CD4-positive, CD25-positive, alpha-beta regulatory T cell (primary cell): Measurements from ENCODE around the gene ALX3. TPM values are rescaled to one million over a fixed set of nuclear protein-coding genes. Genes with fewer than 3 reads are reported as not detected.

Experiments
- ATAC-seq, 2 donors: fragments of 150-1000 bp; cut with Tn5 transposase; one replicate each; pipeline ENCODE4 v1.10.0; 2021; ENCODE audit warnings: low read depth in 2 of 2, moderate number of reproducible peaks in 2 of 2, moderate library complexity in 1 of 2
- DNase-seq, 3 donors: peaks; one replicate each; pipeline versions ENCODE4 v3.0.0 to v3.0.0-alpha.2; 2012 to 2022; ENCODE audit warnings: mixed read lengths in 1 of 3
- H3K27ac ChIP-seq: one replicate; pipeline ENCODE4 v1.7.0; 2013; ENCODE audit warnings: mild to moderate bottlenecking, low read length; ENCODE audit not compliant: insufficient read depth, poor library complexity, severe bottlenecking
- H3K27me3 ChIP-seq: one replicate; pipeline ENCODE4 v1.7.0; 2013; ENCODE audit warnings: low read length; ENCODE audit not compliant: control insufficient read depth, insufficient read depth
- H3K36me3 ChIP-seq: one replicate; pipeline ENCODE4 v1.7.0; 2013; ENCODE audit warnings: mild to moderate bottlenecking, low read length, moderate library complexity; ENCODE audit not compliant: control insufficient read depth, insufficient read depth
- H3K4me1 ChIP-seq: 2 replicates; pipeline ENCODE4 v1.7.0; 2013; ENCODE audit warnings: mild to moderate bottlenecking, low read length; ENCODE audit not compliant: insufficient read depth, control insufficient read depth, poor library complexity, severe bottlenecking
- H3K4me3 ChIP-seq: one replicate; pipeline ENCODE4 v1.7.0; 2013; ENCODE audit warnings: low read depth, mild to moderate bottlenecking, low read length, moderate library complexity
- H3K9me3 ChIP-seq, 2 experiments: 1 replicate in 1 of 2; 2 replicates in 1 of 2; pipeline ENCODE4 v1.7.0; 2013; ENCODE audit warnings: low read length in 2 of 2, mild to moderate bottlenecking in 1 of 2, moderate library complexity in 1 of 2; ENCODE audit not compliant: control insufficient read depth in 2 of 2
- H3K27ac Mint-ChIP-seq, 3 donors: one replicate each; pipeline ENCODE4 v1.8.0; 2020 to 2022; ENCODE audit warnings: mild to moderate bottlenecking in 3 of 3, mixed read lengths in 3 of 3, moderate library complexity in 2 of 3
- H3K27me3 Mint-ChIP-seq: one replicate; pipeline ENCODE4 v1.8.0; 2022; ENCODE audit warnings: mild to moderate bottlenecking, mixed read lengths
- H3K36me3 Mint-ChIP-seq: one replicate; pipeline ENCODE4 v1.8.0; 2020; ENCODE audit warnings: mixed read lengths
- H3K4me1 Mint-ChIP-seq, 4 donors: one replicate each; pipeline ENCODE4 v1.8.0; 2020 to 2022; ENCODE audit warnings: mixed read lengths in 4 of 4, mild to moderate bottlenecking in 1 of 4
- H3K4me3 Mint-ChIP-seq, 4 donors: one replicate each; pipeline ENCODE4 v1.8.0; 2020 to 2022; ENCODE audit warnings: mild to moderate bottlenecking in 4 of 4, mixed read lengths in 4 of 4, moderate library complexity in 3 of 4
- H3K9me3 Mint-ChIP-seq, 7 donors: one replicate each; pipeline ENCODE4 v1.8.0; 2020 to 2022; ENCODE audit warnings: mixed read lengths in 7 of 7, mild to moderate bottlenecking in 3 of 7, moderate library complexity in 2 of 7
- polyA plus RNA-seq, 4 donors: library from polyadenylated mRNA; unstranded; fragments of 300-500 nt; fragmentation: Illumina TruSeq; gene quantifications; one replicate each; pipeline ENCODE4 v1.2.3, GENCODE V29; 2021
- total RNA-seq: library from RNA; stranded (reverse); gene quantifications from one replicate; pipeline ENCODE4 v1.2.3, GENCODE V29; 2022

Gene ALX3
- total and polyA plus RNA-seq, 5 donors from 2014 or later: not detected

DNA sequence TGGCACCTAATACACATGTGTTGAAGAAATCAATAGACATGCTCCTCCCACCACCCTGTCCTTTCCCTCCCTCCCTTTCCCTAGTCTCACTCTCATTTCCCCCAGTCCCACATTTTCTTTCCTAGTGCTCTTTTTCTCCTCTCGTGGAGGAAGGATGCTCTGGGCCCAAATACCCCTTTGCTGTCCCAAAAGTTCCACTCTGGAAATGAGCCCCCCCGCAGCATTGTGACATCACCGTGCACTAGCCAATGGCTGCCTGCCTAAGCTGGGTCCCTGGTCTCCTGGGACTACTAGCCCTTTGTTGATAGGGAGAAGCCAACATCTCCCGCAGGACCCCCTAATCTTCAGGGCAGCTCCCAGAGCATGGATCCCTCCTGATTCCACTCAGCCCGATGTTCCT lies 41.7 kb upstream of the ALX3 start, which contains the start of gene UBL4B:
Gene UBL4B (plus strand): TSS at position 301 of the 400 bp plus-strand sequence. CDS start 92 bp downstream, at position 393.
- DNase-seq (no peak), ATAC-seq (no peak)
- Mint-ChIP-seq H3K9me3 (peaks cover 0 to 1% (median 0%) of the 10 kb centered on the region in 7 donors), H3K27me3 (peaks cover 35% of the 10 kb centered on the region), H3K27ac (no peak within 1 kb of the TSS), H3K4me1 (no peaks in the 10 kb centered on the region), H3K36me3 (no peaks in the 10 kb centered on the region), H3K4me3 (no peak within 1 kb of the TSS)
- no peak within 1 kb of the TSS for H3K4me3 ChIP-seq
- H3K36me3 ChIP-seq: no peaks in the 10 kb centered on the region
- no peaks in the 10 kb centered on the region for H3K27me3 ChIP-seq
- H3K9me3 ChIP-seq: no peaks in the 10 kb centered on the region
- no peaks in the 10 kb centered on the region for H3K4me1 ChIP-seq
- H3K27ac ChIP-seq: no peak within 1 kb of the TSS

- Mint-ChIP-seq H3K9me3 (peaks cover 0 to 1% (median 0%) of the 10 kb centered on the region in 7 donors), H3K4me1 (no peaks in the 10 kb centered on the region), H3K36me3 (no peaks in the 10 kb centered on the region), H3K4me3 (no peak overlapping the region), H3K27ac (no peak overlapping the region), H3K27me3 (peaks cover 29% of the 10 kb centered on the region)
- Histone ChIP-seq H3K36me3 (no peaks in the 10 kb centered on the region), H3K27me3 (no peaks in the 10 kb centered on the region), H3K27ac (no peak overlapping the region), H3K4me3 (no peak overlapping the region), H3K4me1 (no peaks in the 10 kb centered on the region), H3K9me3 (no peaks in the 10 kb centered on the region)
- no peak for ATAC-seq
- DNase-seq: no peak
Measured at GRCh38 chr1:110111081-110111480, 40.6 kb upstream of the ALX3 start.

DNA sequence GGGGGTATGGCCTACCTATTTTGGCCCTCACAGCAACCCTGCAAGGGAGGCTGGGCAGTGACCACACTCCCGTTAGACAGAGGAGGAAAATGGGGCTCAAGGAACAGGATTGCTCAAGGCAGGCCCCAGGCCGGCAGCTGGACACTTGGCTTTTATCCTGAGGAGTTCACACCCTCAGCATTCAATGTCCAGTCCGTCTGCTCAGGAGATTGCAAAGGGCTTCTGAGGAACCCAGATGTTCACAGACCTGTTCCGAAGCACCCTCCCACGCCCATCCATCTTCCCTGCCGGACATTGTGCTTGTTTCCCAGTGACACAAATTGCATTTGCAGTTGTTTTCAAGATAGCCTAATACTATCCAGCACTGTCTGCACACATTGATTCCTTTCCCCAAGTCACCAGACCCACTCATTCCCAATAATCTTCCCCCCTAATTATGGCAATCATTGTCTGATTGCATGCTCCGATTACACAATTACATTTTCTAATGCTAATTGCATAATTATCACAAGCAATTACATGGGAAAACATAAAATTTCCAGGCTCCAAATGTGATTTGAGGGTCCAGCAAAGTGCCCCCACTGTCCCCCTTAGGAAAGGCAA lies 37.5 kb upstream of the ALX3 start:
- H3K4me3 Mint-ChIP-seq: no peak overlapping the region
- no peak for ATAC-seq
- Histone ChIP-seq H3K27me3 (no peaks in the 10 kb centered on the region), H3K9me3 (no peaks in the 10 kb centered on the region), H3K4me3 (no peak overlapping the region), H3K36me3 (no peaks in the 10 kb centered on the region), H3K27ac (no peak overlapping the region), H3K4me1 (no peaks in the 10 kb centered on the region)
- no peak overlapping the region for H3K27ac Mint-ChIP-seq
- H3K27me3 Mint-ChIP-seq: peaks cover 21% of the 10 kb centered on the region
- no peaks in the 10 kb centered on the region for H3K36me3 Mint-ChIP-seq
- DNase-seq: no peak
- H3K9me3 Mint-ChIP-seq: peaks cover 0 to 1% (median 0%) of the 10 kb centered on the region in 7 donors
- no peaks in the 10 kb centered on the region for H3K4me1 Mint-ChIP-seq

GRCh38 chr1:110106013-110106941 lies 35.8 kb upstream of the ALX3 start:
- no peak overlapping the region for H3K4me3 ChIP-seq
- ATAC-seq (peak; percentile 53 to 67), DNase-seq (peak; percentile 16 to 61 (median 48))
- H3K27me3 ChIP-seq: no peaks in the 10 kb centered on the region
- no peaks in the 10 kb centered on the region for H3K36me3 ChIP-seq
- H3K9me3 Mint-ChIP-seq: peaks cover 0 to 1% (median 0%) of the 10 kb centered on the region in 7 donors
- H3K4me1 Mint-ChIP-seq: peaks cover 0 to 3% (median 0%) of the 10 kb centered on the region in 4 donors
- no peaks in the 10 kb centered on the region for H3K4me1 ChIP-seq
- no peaks in the 10 kb centered on the region for H3K9me3 ChIP-seq
- H3K4me3 Mint-ChIP-seq: no peak overlapping the region
- H3K27ac Mint-ChIP-seq: no peak overlapping the region
- H3K27me3 Mint-ChIP-seq: peaks cover 13% of the 10 kb centered on the region
- H3K27ac ChIP-seq: no peak overlapping the region
- H3K36me3 Mint-ChIP-seq: no peaks in the 10 kb centered on the region

DNA sequence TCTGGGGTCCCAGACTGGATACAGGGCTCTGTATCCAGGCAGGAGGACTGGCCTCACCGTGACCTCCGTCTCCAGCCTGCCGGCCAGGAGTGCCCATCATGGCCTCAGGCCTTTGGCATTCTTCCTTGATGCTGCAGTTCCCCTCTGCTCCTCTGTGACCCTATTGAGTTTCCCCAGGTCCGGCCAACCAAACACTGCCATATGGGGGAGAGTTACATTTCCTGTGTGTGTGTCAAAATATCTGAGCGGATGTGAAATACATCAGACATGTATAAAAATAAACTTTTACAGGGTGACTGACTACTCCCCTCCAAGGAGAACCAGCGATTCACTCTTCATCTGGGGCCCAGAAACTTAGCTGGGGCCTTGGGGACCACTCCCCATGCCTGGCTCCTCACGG lies 31.6 kb upstream of the ALX3 start:
- H3K9me3 ChIP-seq: no peaks in the 10 kb centered on the region
- DNase-seq (no peak), ATAC-seq (no peak)
- Mint-ChIP-seq H3K27ac (no peak overlapping the region), H3K4me1 (peaks cover 0 to 3% (median 0%) of the 10 kb centered on the region in 4 donors), H3K36me3 (no peaks in the 10 kb centered on the region), H3K4me3 (no peak overlapping the region), H3K9me3 (no peaks in the 10 kb centered on the region), H3K27me3 (peaks cover 13% of the 10 kb centered on the region)
- no peaks in the 10 kb centered on the region for H3K27me3 ChIP-seq
- no peaks in the 10 kb centered on the region for H3K36me3 ChIP-seq
- H3K4me1 ChIP-seq: no peaks in the 10 kb centered on the region
- no peak overlapping the region for H3K4me3 ChIP-seq
- no peak overlapping the region for H3K27ac ChIP-seq

GRCh38 chr1:110100335-110100734 lies 29.9 kb upstream of the ALX3 start:
- DNase-seq: no peak
- Histone ChIP-seq H3K27me3 (no peaks in the 10 kb centered on the region), H3K9me3 (no peaks in the 10 kb centered on the region), H3K27ac (no peak overlapping the region), H3K4me3 (no peak overlapping the region), H3K4me1 (no peaks in the 10 kb centered on the region), H3K36me3 (no peaks in the 10 kb centered on the region)
- ATAC-seq: no peak
- peaks cover 0 to 3% (median 0%) of the 10 kb centered on the region in 4 donors for H3K4me1 Mint-ChIP-seq
- no peak overlapping the region for H3K4me3 Mint-ChIP-seq
- H3K9me3 Mint-ChIP-seq: peaks cover 0 to 2% (median 0%) of the 10 kb centered on the region in 7 donors
- no peak overlapping the region for H3K27ac Mint-ChIP-seq
- H3K27me3 Mint-ChIP-seq: peaks cover 27% of the 10 kb centered on the region
- no peaks in the 10 kb centered on the region for H3K36me3 Mint-ChIP-seq

- no peaks in the 10 kb centered on the region for H3K4me1 ChIP-seq
- Mint-ChIP-seq H3K9me3 (peaks cover 0 to 2% (median 0%) of the 10 kb centered on the region in 7 donors), H3K4me1 (peaks cover 0 to 3% (median 0%) of the 10 kb centered on the region in 4 donors), H3K36me3 (no peaks in the 10 kb centered on the region), H3K27me3 (peaks cover 23% of the 10 kb centered on the region), H3K27ac (no peak overlapping the region), H3K4me3 (no peak overlapping the region)
- no peak overlapping the region for H3K27ac ChIP-seq
- no peaks in the 10 kb centered on the region for H3K9me3 ChIP-seq
- no peaks in the 10 kb centered on the region for H3K36me3 ChIP-seq
- ATAC-seq (no peak), DNase-seq (no peak)
- no peaks in the 10 kb centered on the region for H3K27me3 ChIP-seq
- H3K4me3 ChIP-seq: no peak overlapping the region
Measured at GRCh38 chr1:110098222-110099026, 28.0 kb upstream of the ALX3 start.
